Measurements from ENCODE around the gene ABCB11.
"Not testable (repeated sequence)": the region's sequence is repeated elsewhere in the genome, so short reads cannot be mapped to it uniquely, and the experiment has no call there.

ABCB11 gene

DNA sequence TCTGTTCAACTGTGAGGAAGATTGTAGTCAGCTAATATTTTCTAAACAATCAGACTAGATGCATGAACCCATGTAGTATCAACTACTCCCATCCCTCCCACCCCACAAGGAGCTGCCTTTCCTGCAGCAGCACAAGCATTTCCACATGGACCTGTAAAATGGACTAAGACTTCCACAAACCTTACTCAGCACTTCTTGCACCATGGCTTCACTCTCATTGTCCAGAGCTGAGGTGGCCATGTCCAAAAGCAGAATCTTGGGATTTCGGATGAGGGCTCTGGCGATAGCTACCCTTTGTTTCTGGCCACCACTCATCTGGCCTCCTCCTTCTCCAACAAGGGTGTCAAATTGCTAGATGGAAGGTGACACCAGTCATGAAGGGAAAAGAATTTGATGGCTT, 61.3 kb downstream of the ABCB11 start:
- FAIRE-seq = no peak

- FAIRE-seq = no peak
Measured at GRCh38 chr2:168968342-168968741, 62.8 kb downstream of the ABCB11 start.

DNA sequence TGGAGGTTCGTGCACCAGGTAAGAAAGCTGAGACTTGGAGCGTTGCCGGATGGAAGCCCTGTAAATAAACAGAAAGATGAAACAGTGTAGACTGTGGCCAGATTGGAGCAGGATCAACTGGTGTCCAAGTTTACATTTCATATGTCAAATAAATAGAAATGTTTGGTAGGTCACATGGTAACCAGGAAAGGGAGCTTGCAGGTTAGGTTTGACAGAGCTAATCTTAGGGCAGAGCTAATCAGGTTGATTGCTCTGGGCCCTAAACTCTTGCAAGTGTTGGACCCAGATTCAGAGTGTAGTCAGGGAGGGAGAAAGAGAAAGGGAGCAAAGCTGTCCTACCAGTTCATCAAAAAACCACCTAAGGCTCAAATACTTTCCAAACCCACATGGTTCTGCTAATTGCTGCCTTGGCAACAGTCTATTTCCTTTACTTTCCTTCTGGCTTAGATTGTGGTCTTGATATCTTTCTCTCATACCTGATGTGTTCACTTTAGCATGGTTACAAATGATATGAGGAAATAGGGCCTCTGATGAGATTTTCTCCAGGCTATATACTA, 66.8 kb downstream of the ABCB11 start:
- FAIRE-seq = no peak

DNA sequence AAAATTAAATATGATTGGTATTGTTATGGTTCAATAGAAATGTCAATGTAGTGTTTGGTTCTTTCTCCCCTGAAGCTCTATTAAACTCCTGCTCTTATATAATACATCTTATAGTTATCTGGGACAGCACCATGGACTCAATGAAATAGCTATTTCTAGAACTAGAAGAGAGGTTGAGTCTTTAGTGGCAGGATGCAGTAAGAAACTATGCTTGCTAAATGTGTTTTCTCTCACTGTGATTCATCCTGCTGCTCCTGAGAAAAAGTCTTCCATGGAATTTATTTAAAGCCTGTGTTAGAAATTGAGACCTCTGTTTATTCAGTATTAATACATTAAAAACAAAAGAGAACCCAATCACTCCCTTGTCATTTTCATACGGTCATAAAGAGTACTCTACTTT, 68.5 kb downstream of the ABCB11 start:
- FAIRE-seq = no peak

DNA sequence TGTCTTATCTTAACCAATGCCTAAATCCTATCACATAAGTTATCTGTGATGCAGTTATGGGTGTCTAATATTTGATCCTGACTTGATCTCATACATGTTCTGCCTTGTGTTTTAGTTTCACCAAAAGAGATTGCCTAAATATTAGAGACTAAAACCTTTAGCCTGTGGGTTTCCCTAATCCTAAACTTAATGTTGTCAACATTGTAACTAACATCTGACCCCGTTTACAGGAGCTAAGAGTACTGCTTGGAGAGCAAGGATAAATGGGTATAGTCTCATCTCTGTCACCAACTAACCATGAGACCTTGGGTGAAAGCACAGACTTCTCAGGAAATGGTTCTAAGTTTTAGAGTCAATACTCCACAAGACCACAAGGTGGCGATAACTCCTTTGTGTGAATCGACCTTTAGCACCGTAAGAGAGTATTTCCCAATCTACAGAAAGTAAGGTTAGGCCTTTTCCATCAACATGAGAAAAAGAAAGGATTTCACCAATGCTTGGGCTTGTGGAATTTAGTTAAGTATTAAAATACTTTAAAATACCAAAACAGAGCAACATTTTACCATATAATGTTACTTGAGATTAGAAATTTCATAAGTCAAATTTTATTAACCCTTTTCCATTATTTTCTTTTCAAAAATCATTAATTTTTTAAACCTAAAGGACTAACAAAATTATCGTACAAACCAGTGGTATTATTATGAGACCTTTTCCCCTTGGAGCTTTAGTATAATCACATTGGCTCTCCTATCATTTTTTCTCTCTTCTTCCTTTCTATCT, 69.5 kb downstream of the ABCB11 start:
- peak; percentile 97 for FAIRE-seq

GRCh38 chr2:168956392-168956791, 74.7 kb downstream of the ABCB11 start:
- FAIRE-seq = no peak

- FAIRE-seq = no peak
Measured at GRCh38 chr2:168955321-168955720, 75.8 kb downstream of the ABCB11 start.

DNA sequence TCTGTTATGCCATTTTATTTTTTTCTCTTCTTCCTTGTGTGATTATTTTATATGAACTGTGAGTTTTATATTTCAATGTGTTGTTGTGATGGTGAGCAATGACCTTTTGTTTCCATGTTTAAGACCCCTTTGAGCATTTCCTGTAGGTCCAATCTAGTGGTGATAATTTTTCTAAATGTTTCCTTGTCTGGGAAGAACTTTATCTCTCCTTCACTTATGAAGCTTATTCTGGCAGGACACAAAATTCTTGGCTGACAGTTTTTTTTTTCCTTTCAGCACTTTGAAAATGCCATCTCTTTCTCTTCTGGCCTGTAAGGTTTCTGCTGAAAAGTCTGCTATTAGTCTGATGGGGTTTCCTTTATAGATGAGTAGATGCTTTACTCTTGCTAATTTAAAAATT, 76.9 kb downstream of the ABCB11 start:
- FAIRE-seq = no peak

GRCh38 chr2:168952424-168952823, 78.7 kb downstream of the ABCB11 start:
- FAIRE-seq = peak; percentile 30

DNA sequence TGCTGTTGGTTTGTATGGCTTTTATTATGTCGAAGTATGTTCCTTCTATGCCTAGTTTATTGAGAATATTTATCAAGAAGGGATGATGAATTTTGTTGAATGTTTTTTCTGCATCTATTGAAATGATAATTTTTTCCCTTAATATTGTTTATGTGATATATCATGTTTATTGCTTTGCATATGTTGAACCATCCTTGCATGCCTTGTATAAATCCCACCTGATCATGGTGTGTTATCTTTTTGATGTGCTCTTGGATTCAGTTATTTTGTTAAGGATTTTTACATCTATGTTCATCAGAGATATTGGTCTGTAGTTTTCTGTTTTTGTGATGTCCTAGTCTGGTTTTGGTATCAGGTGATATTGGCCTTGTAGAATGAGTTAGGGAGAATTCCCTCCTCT, 79.3 kb downstream of the ABCB11 start:
- FAIRE-seq = no peak

GRCh38 chr2:168949324-168949723, 81.8 kb downstream of the ABCB11 start:
- no peak for FAIRE-seq

- no peak for FAIRE-seq
Measured at GRCh38 chr2:168948621-168949212, 82.4 kb downstream of the ABCB11 start.

DNA sequence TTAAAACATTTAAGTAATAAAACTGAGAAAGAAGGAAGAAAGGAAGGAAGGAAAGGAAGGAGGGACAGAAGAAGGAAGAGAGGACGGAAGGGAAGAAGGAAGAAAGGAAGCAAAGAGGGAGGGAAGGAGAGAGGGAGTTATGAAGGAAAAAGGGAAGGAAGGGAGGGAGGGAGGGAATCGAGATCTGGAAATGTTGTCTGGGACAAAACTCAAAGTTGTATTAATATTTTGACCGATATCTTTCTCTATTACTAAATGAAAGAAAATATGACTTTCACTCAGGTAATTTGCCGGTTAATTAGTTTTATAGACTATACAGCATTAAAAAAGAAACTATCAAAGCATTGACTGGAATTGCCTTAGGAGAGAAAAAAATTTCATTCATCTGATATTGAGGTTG, 85.6 kb downstream of the ABCB11 start:
- FAIRE-seq = no peak

DNA sequence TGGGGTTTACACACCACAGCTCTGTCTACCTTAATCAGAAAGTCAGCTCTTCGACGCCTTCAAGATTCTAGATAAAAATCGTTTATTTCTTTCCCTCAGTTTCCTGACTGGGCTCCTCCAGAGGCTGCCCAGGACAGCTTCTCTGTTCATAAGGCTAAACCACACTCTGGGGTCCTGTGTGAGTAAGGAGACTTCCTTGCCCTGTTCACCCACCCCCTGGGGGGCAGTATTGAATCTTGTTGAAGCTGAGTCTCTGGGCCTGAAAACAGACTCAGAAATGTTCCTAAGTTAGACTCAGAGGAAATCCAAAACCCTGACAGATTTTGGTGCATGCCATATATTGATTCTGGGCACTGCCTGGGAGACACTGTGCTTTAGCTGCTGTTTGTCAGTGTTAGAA, 87.1 kb downstream of the ABCB11 start:
- FAIRE-seq = no peak

DNA sequence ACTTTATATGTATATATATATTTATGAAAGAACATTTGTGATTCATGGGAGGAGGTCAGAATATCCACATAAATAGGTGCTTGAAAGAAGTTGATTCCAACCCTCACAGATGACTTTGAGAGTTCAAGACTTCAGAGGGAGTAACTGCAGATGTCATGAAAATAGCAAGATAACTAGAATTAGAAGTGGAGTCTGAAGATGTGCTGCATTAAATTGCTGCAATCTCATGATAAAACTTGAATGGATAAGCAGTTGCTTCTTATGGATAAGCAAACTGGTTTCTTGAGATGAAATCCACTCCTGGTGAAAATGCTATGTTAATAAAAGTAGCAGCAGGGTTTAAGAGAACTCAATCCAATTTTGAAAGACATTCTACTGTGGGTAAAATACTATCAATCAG, 89.8 kb downstream of the ABCB11 start:
- no peak for FAIRE-seq

- no peak for FAIRE-seq
Measured at GRCh38 chr2:168939918-168940317, 91.2 kb downstream of the ABCB11 start.

- FAIRE-seq = no peak
Measured at GRCh38 chr2:168939061-168939460, 92.1 kb downstream of the ABCB11 start.

- FAIRE-seq = no peak
Measured at GRCh38 chr2:168935810-168936581, 95.1 kb downstream of the ABCB11 start.

DNA sequence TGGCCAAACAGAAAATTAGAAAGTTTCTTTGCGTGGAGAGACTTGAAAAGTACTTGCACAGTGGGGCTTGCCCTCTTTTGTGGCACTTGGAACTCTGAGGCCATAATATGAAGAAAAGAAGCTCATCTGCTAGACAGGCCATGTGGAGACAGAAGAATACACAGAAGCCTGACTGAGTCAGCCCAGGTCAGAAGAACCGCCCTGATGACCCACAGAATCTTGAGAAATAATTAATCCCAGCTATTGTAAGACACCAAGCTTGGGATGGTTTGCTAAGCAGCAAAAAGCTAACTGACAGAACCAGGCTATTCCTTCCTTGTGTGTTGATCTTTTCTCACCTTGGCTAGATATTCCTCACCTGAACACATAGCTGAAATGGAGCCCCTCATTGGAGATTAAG, 96.3 kb downstream of the ABCB11 start:
- no peak for FAIRE-seq

GRCh38 chr2:168932174-168932573, 99.0 kb downstream of the ABCB11 start:
- not testable (repeated sequence) for FAIRE-seq

GRCh38 chr2:168930242-168930641, 100.9 kb downstream of the ABCB11 start:
- no peak for FAIRE-seq

DNA sequence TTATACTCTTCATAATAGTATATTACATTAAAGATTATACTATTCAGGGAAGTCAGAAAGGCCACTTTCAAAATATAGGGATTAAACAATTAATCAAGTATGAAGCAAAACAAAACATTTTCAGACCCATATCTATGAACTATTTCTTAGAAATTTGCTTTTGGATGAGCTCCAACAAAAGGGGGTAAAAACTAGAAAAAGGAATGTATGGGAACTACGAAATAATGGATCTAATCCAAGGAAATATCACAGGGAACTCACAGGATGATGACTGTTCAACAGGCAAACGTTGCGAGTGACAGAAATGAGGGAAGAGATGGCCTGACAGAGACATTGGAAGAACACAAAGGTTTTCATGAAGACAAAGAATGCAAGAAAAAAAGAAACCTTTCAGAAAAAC, 102.1 kb downstream of the ABCB11 start:
- FAIRE-seq = no peak

DNA sequence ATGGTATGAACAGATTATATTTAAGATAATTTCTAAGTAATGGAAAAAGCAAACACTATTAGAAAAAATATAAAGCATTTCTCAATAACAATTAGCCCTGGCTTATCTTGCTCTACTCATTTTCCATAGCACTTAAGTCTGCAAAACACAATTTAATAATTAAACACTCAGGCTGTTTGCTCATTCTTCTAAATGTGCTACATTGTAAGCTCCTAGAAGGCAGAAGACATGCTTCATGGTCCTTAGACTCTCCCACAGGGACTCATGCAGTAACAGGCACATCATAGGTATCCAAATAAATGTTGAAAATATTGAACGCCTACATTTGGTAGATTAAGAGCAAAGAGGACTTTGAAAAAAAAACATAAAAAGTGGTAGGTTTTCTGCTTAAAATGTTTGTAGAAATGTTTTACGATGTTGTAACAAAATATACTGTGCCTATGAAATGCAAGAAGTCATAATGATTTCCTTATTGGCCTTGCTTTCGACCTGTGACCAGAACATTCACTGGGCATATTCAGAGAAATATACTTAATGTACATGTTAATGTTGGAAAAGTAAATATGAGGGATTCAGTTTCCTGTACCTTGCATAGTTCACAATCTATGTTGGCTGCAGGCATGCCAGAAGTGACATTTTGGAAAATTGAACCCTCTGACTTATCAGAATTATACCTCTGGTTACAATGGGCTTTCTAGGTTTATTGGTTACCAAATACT, 102.9 kb downstream of the ABCB11 start:
- no peak for FAIRE-seq
